GM23338 (cell line): ENCODE measurements around the gene PHKB. TPM values are rescaled to one million over a fixed set of nuclear protein-coding genes. Genes with fewer than 3 reads are reported as not detected.

Experiments
- ATAC-seq: fragments of 200-7000 bp; cut with Tn5 transposase; 3 replicates; pipeline ENCODE4 v1.9.1; 2020
- DNase-seq: peaks from one replicate; pipeline ENCODE4 v3.0.0-alpha.2; 2015; ENCODE audit warnings: low spot score
- H2AFZ ChIP-seq: fragments of 200-600 bp; sonication (generic); 2 replicates; pipeline ENCODE4 v1.8.0; 2016; ENCODE audit warnings: antibody characterized with exemption, mild to moderate bottlenecking, moderate library complexity
- H3F3A ChIP-seq: fragments of 200-600 bp; sonication (generic); replicated peaks from 2 replicates; pipeline ENCODE4 v1.8.0; 2017; ENCODE audit warnings: antibody characterized with exemption, mixed run types, low read depth
- H3K27ac ChIP-seq: fragments of 200-600 bp; sonication (generic); 2 replicates; pipeline ENCODE4 v1.6.1; 2016; ENCODE audit warnings: low read depth
- H3K27me3 ChIP-seq: fragments of 200-600 bp; sonication (generic); 2 replicates; pipeline ENCODE4 v1.8.0; 2016; ENCODE audit warnings: mild to moderate bottlenecking, mixed run types, moderate library complexity; ENCODE audit not compliant: insufficient read depth
- H3K36me3 ChIP-seq: fragments of 200-600 bp; sonication (generic); 2 replicates; pipeline ENCODE4 v1.8.0; 2016; ENCODE audit warnings: mild to moderate bottlenecking; ENCODE audit not compliant: insufficient read depth
- H3K4me1 ChIP-seq: fragments of 200-600 bp; sonication (generic); 2 replicates; pipeline ENCODE4 v1.8.0; 2016; ENCODE audit warnings: mild to moderate bottlenecking, moderate library complexity; ENCODE audit not compliant: insufficient read depth
- H3K4me2 ChIP-seq: fragments of 200-600 bp; sonication (generic); 2 replicates; pipeline ENCODE4 v1.7.1; 2017; ENCODE audit warnings: mixed run types
- H3K4me3 ChIP-seq: fragments of 200-600 bp; sonication (generic); 2 replicates; pipeline ENCODE4 v1.6.1; 2016; ENCODE audit warnings: mixed run types
- H3K79me2 ChIP-seq: fragments of 200-600 bp; sonication (generic); replicated peaks from 2 replicates; pipeline ENCODE4 v1.8.0; 2017; ENCODE audit warnings: mild to moderate bottlenecking; ENCODE audit not compliant: insufficient read depth
- H3K9me2 ChIP-seq: fragments of 200-600 bp; sonication (generic); 2 replicates; pipeline ENCODE4 v1.8.0; 2017; ENCODE audit not compliant: insufficient read depth
- H4K20me1 ChIP-seq: fragments of 200-600 bp; sonication (generic); replicated peaks from 2 replicates; pipeline ENCODE4 v1.8.0; 2017; ENCODE audit warnings: mild to moderate bottlenecking; ENCODE audit not compliant: insufficient read depth
- H3K27ac Mint-ChIP-seq: 2 replicates; pipeline ENCODE4 v1.8.0; 2020; ENCODE audit warnings: inconsistent platforms, mild to moderate bottlenecking, moderate library complexity, mixed read lengths
- H3K27me3 Mint-ChIP-seq: 3 replicates; pipeline ENCODE4 v1.8.0; 2022; ENCODE audit warnings: low read depth, mild to moderate bottlenecking, moderate library complexity, mixed read lengths, inconsistent platforms; ENCODE audit not compliant: insufficient read depth, poor library complexity
- H3K36me3 Mint-ChIP-seq: 3 replicates; pipeline ENCODE4 v1.8.0; 2021; ENCODE audit warnings: low read depth, mild to moderate bottlenecking, inconsistent platforms, moderate library complexity, mixed read lengths
- H3K4me1 Mint-ChIP-seq: 3 replicates; pipeline ENCODE4 v1.8.0; 2020; ENCODE audit warnings: mild to moderate bottlenecking, inconsistent platforms, mixed read lengths
- H3K4me3 Mint-ChIP-seq: 3 replicates; pipeline ENCODE4 v1.8.0; 2021; ENCODE audit warnings: moderate library complexity, mild to moderate bottlenecking, inconsistent platforms, mixed read lengths
- H3K9me3 Mint-ChIP-seq: 3 replicates; pipeline ENCODE4 v1.8.0; 2020; ENCODE audit warnings: moderate library complexity, mild to moderate bottlenecking, inconsistent platforms, mixed read lengths
- CREB1 ChIP-seq: fragments of 250-450 bp; sonication (Bioruptor Pico); IDR thresholded peaks from 2 replicates; pipeline ENCODE4 v1.5.0; 2020; ENCODE audit warnings: low read depth, mild to moderate bottlenecking, moderate library complexity
- CTCF ChIP-seq, 2 experiments: fragments of 200-600 bp in 1 of 2; sonication (generic) in 1 of 2; conservative IDR thresholded peaks; 2 replicates each; pipeline versions ENCODE4 v1.5.1 to v1.6.1; 2016 to 2017; ENCODE audit warnings: antibody characterized with exemption in 2 of 2, low read depth in 2 of 2, mild to moderate bottlenecking in 2 of 2, moderate library complexity in 1 of 2
- EZH2 ChIP-seq: fragments of 200-600 bp; sonication (generic); IDR thresholded peaks from one replicate; pipeline ENCODE4 v1.8.0; 2017; ENCODE audit warnings: antibody characterized with exemption, mild to moderate bottlenecking, low read depth; ENCODE audit not compliant: unreplicated experiment
- EZH2phosphoT487 ChIP-seq: fragments of 200-600 bp; sonication (generic); IDR thresholded peaks from one replicate; pipeline ENCODE4 v1.8.1; 2018; ENCODE audit warnings: antibody characterized with exemption; ENCODE audit not compliant: unreplicated experiment
- JUNB ChIP-seq: IDR thresholded peaks from one replicate; pipeline ENCODE4 v1.6.1; 2016; ENCODE audit warnings: antibody characterized with exemption; ENCODE audit not compliant: unreplicated experiment
- NANOG ChIP-seq: IDR thresholded peaks from 2 replicates; pipeline ENCODE4 v1.6.1; 2016; ENCODE audit warnings: antibody characterized with exemption, borderline replicate concordance
- POLR2AphosphoS5 ChIP-seq: IDR thresholded peaks from 2 replicates; pipeline ENCODE4 v1.6.1; 2016; ENCODE audit warnings: antibody characterized with exemption, low read depth
- REST ChIP-seq: IDR thresholded peaks from one replicate; pipeline ENCODE4 v1.6.1; 2018; ENCODE audit warnings: antibody characterized with exemption; ENCODE audit not compliant: unreplicated experiment
- STAT1 ChIP-seq: IDR thresholded peaks from one replicate; pipeline ENCODE4 v1.6.1; 2016; ENCODE audit warnings: antibody characterized with exemption; ENCODE audit not compliant: unreplicated experiment
- ZNF114 ChIP-seq: fragments of 250-450 bp; sonication (Bioruptor Pico); IDR thresholded peaks from 2 replicates; pipeline ENCODE4 v1.5.0; 2020; ENCODE audit warnings: mild to moderate bottlenecking, moderate library complexity
- ZNF331 ChIP-seq: fragments of 250-450 bp; sonication (Bioruptor Pico); IDR thresholded peaks from 2 replicates; pipeline ENCODE4 v1.5.0; 2020; ENCODE audit warnings: low read depth, mild to moderate bottlenecking, moderate library complexity
- ZNF462 ChIP-seq: fragments of 250-450 bp; sonication (Bioruptor Pico); IDR thresholded peaks from 2 replicates; pipeline ENCODE4 v1.5.0; 2020; ENCODE audit warnings: mild to moderate bottlenecking, moderate library complexity
- polyA plus RNA-seq: library from polyadenylated mRNA; unstranded; fragments of >200 nt; fragmentation: Nextera tagmentation; extraction: Ambion mirVana; gene quantifications from 2 replicates; pipeline ENCODE4 v1.2.1, GENCODE V29; 2016
- total RNA-seq: library from RNA; depleted of rRNA; stranded (reverse); fragments of >200 nt; shearing (Covaris generic); gene quantifications from 2 replicates; pipeline ENCODE4 v1.2.3, GENCODE V29; 2014
- TF ChIP-seq, protein P1 (sequence below): IDR thresholded peaks from 2 replicates; pipeline ENCODE4 v1.6.1; 2016; ENCODE audit warnings: antibody characterized with exemption

PHKB gene
- total and polyA plus RNA-seq, 2 experiments from 2014 or later, result 20.3 to 57.3 TPM

DNA sequence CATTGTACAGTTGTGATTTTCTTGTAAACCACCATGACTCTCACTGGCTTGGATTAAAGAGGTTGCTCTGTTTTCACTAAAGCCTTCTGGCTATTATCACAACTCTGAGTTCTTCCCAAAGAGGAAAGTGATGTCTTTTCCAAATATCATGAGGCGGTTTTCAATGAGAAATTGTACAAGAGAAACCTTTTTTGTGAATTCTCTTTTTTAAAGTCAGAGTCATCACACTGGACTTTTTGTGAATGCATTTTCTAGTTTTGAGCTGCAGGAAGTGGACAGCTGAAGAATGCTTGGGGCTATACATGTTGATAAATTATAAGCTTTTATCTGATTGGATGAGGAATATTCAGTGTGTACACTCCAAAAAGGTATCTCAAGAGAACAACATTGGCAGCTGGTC, 100.2 kb downstream of the PHKB start:
- H3K36me3 Mint-ChIP-seq, result peaks cover 4% of the 10 kb centered on the region; the same call in 2 of the 3 replicates
- H3K27me3 Mint-ChIP-seq, result no peaks in the 10 kb centered on the region
- Histone ChIP-seq H4K20me1 (no peaks in the 10 kb centered on the region), H3K36me3 (no peaks in the 10 kb centered on the region), H3K4me1 (no peaks in the 10 kb centered on the region), H3K9me2 (peaks cover 4% of the 10 kb centered on the region), H3K27me3 (no peaks in the 10 kb centered on the region), H3K4me3 (no peak overlapping the region), H3F3A (no peaks in the 10 kb centered on the region), H3K27ac (no peak overlapping the region), H3K79me2 (no peaks in the 10 kb centered on the region), H3K4me2 (no peak overlapping the region), H2AFZ (no peak overlapping the region)
- no peak for ATAC-seq
- H3K9me3 Mint-ChIP-seq, result no peaks in the 10 kb centered on the region
- no peak overlapping the region for H3K4me3 Mint-ChIP-seq
- H3K27ac Mint-ChIP-seq, result no peak overlapping the region
- no peak for DNase-seq
- H3K4me1 Mint-ChIP-seq, result no peaks in the 10 kb centered on the region
- TF ChIP-seq NANOG (no peak), JUNB (no peak), CTCF (conservative IDR thresholded peaks at IDR 0.05; ENCODE audit: low read depth in 2 of 2) (no peak), REST (no peak), EZH2phosphoT487 (no peak), STAT1 (no peak), ZNF462 (CRISPR knock-in tag) (no peak), ZNF331 (no peak), POLR2AphosphoS5 (no peak), CREB1 (CRISPR knock-in tag) (no peak), ZNF114 (no peak), EZH2 (no peak)
- TF ChIP-seq, protein P1, sequence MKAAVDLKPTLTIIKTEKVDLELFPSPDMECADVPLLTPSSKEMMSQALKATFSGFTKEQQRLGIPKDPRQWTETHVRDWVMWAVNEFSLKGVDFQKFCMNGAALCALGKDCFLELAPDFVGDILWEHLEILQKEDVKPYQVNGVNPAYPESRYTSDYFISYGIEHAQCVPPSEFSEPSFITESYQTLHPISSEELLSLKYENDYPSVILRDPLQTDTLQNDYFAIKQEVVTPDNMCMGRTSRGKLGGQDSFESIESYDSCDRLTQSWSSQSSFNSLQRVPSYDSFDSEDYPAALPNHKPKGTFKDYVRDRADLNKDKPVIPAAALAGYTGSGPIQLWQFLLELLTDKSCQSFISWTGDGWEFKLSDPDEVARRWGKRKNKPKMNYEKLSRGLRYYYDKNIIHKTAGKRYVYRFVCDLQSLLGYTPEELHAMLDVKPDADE, result no peak
